ENCODE data around the gene NACC1. TPM values are rescaled to one million over a fixed set of nuclear protein-coding genes. Genes with fewer than 3 reads are reported as not detected.

The NACC1 gene
- polyA plus RNA-seq, 6 donors from 2014 or later: 0.47 to 1.4 (median 0.67) TPM

- H3K27me3 Mint-ChIP-seq: no peaks in the 10 kb centered on the region
- ATAC-seq (ENCODE audit: low read depth in 2 of 2) (no peak), DNase-seq (peak; percentile 81)
- peaks cover 39 to 59% (median 46%) of the 10 kb centered on the region in 3 donors for H3K4me1 Mint-ChIP-seq
- H3K36me3 Mint-ChIP-seq: peaks cover 9% of the 10 kb centered on the region in 2 donors
- H3K4me3 Mint-ChIP-seq: peak overlapping the region; percentile 89 to 98 (median 97)
- no peaks in the 10 kb centered on the region for H3K9me3 Mint-ChIP-seq
- H3K27ac Mint-ChIP-seq: peak overlapping the region; percentile 91 to 99 (median 98)
Measured at GRCh38 chr19:13099073-13099999, 18.7 kb upstream of the NACC1 start.

- DNase-seq (no peak), ATAC-seq (ENCODE audit: low read depth in 2 of 2) (no peak)
- H3K4me3 Mint-ChIP-seq: peak overlapping the region; percentile 88 to 98 (median 92)
- H3K27me3 Mint-ChIP-seq: no peaks in the 10 kb centered on the region
- H3K9me3 Mint-ChIP-seq: no peaks in the 10 kb centered on the region
- peaks cover 36 to 57% (median 45%) of the 10 kb centered on the region in 3 donors for H3K4me1 Mint-ChIP-seq
- peaks cover 9% of the 10 kb centered on the region in 2 donors for H3K36me3 Mint-ChIP-seq
- peak overlapping the region; percentile 91 to 98 (median 96) for H3K27ac Mint-ChIP-seq
Measured at GRCh38 chr19:13100031-13100588, 18.0 kb upstream of the NACC1 start.

- H3K36me3 Mint-ChIP-seq: peaks cover 9% of the 10 kb centered on the region in 2 donors
- ATAC-seq (ENCODE audit: low read depth in 2 of 2) (no peak), DNase-seq (no peak)
- peak overlapping the region; percentile 89 to 99 (median 97) for H3K4me3 Mint-ChIP-seq
- peaks cover 41 to 60% (median 41%) of the 10 kb centered on the region in 3 donors for H3K4me1 Mint-ChIP-seq
- H3K9me3 Mint-ChIP-seq: no peaks in the 10 kb centered on the region
- peak overlapping the region; percentile 91 to 100 (median 94) for H3K27ac Mint-ChIP-seq
- H3K27me3 Mint-ChIP-seq: no peaks in the 10 kb centered on the region
Measured at GRCh38 chr19:13100841-13101589, 17.0 kb upstream of the NACC1 start.

- no peaks in the 10 kb centered on the region for H3K27me3 Mint-ChIP-seq
- no peak for ATAC-seq (ENCODE audit: low read depth in 2 of 2)
- H3K4me1 Mint-ChIP-seq: peaks cover 38 to 60% (median 46%) of the 10 kb centered on the region in 3 donors
- H3K27ac Mint-ChIP-seq: peak overlapping the region; percentile 91 to 100 (median 94)
- H3K9me3 Mint-ChIP-seq: no peaks in the 10 kb centered on the region
- H3K4me3 Mint-ChIP-seq: peak overlapping the region; percentile 89 to 99 (median 97)
- DNase-seq: no peak
- H3K36me3 Mint-ChIP-seq: peaks cover 9% of the 10 kb centered on the region in 2 donors
Measured at GRCh38 chr19:13101590-13102415, 16.3 kb upstream of the NACC1 start.

- no peaks in the 10 kb centered on the region for H3K27me3 Mint-ChIP-seq
- H3K27ac Mint-ChIP-seq: peak overlapping the region; percentile 91 to 100 (median 94)
- H3K4me1 Mint-ChIP-seq: peaks cover 38 to 60% (median 47%) of the 10 kb centered on the region in 3 donors
- peaks cover 6 to 9% of the 10 kb centered on the region in 2 donors for H3K36me3 Mint-ChIP-seq
- H3K4me3 Mint-ChIP-seq: peak overlapping the region; percentile 89 to 99 (median 97)
- DNase-seq (no peak), ATAC-seq (ENCODE audit: low read depth in 2 of 2) (no peak)
- no peaks in the 10 kb centered on the region for H3K9me3 Mint-ChIP-seq
Measured at GRCh38 chr19:13102416-13102665, 15.7 kb upstream of the NACC1 start.

GRCh38 chr19:13102666-13103580 lies 15.1 kb upstream of the NACC1 start, which contains the start of gene LYL1:
LYL1 (minus strand) TSS chr19:13102858; CDS start chr19:13101171, 1,687 bp downstream.
- DNase-seq (peak; percentile 95), ATAC-seq (ENCODE audit: low read depth in 2 of 2) (peak; percentile 57 to 62)
- Mint-ChIP-seq H3K27me3 (no peaks in the 10 kb centered on the region), H3K27ac (peak within 1 kb of the TSS; percentile 91 to 100 (median 100)), H3K36me3 (peaks cover 6 to 9% of the 10 kb centered on the region in 2 donors), H3K4me3 (peak within 1 kb of the TSS; percentile 89 to 99 (median 97)), H3K9me3 (no peaks in the 10 kb centered on the region), H3K4me1 (peaks cover 38 to 57% (median 51%) of the 10 kb centered on the region in 3 donors)

- DNase-seq: no peak
- H3K4me1 Mint-ChIP-seq: peaks cover 32 to 51% (median 49%) of the 10 kb centered on the region in 3 donors
Measured at GRCh38 chr19:13103581-13104359, 14.3 kb upstream of the NACC1 start.

GRCh38 chr19:13104360-13104847 lies 13.7 kb upstream of the NACC1 start:
- Mint-ChIP-seq H3K4me3 (peak overlapping the region; percentile 89 to 99 (median 97)), H3K4me1 (peaks cover 28 to 51% (median 42%) of the 10 kb centered on the region in 3 donors), H3K27me3 (no peaks in the 10 kb centered on the region), H3K36me3 (peaks cover 6 to 9% of the 10 kb centered on the region in 2 donors), H3K27ac (peak overlapping the region; percentile 91 to 100 (median 100)), H3K9me3 (no peaks in the 10 kb centered on the region)
- peak; percentile 69 to 71 for ATAC-seq (ENCODE audit: low read depth in 2 of 2)
- DNase-seq: peak; percentile 99

More at GRCh38 chr19:13103581-13104359, 14.3 kb upstream of the NACC1 start:
- Mint-ChIP-seq H3K27me3 (no peaks in the 10 kb centered on the region), H3K9me3 (no peaks in the 10 kb centered on the region), H3K27ac (peak overlapping the region; percentile 91 to 100 (median 100)), H3K36me3 (peaks cover 6 to 9% of the 10 kb centered on the region in 2 donors), H3K4me3 (peak overlapping the region; percentile 89 to 99 (median 97))
- peak; percentile 2 to 5 for ATAC-seq (ENCODE audit: low read depth in 2 of 2)

- H3K4me3 Mint-ChIP-seq: peak overlapping the region; percentile 89 to 99 (median 97)
- peaks cover 24 to 48% (median 36%) of the 10 kb centered on the region in 3 donors for H3K4me1 Mint-ChIP-seq
- peak overlapping the region; percentile 91 to 100 (median 100) for H3K27ac Mint-ChIP-seq
- ATAC-seq (ENCODE audit: low read depth in 2 of 2): peak; percentile 1 to 2
- no peak for DNase-seq
- no peaks in the 10 kb centered on the region for H3K27me3 Mint-ChIP-seq
- H3K9me3 Mint-ChIP-seq: no peaks in the 10 kb centered on the region
- peaks cover 3 to 4% of the 10 kb centered on the region in 2 donors for H3K36me3 Mint-ChIP-seq
Measured at GRCh38 chr19:13104848-13105711, 13.0 kb upstream of the NACC1 start.

GRCh38 chr19:13109361-13110098 lies 8.5 kb upstream of the NACC1 start:
- no peak for DNase-seq
- Mint-ChIP-seq H3K27me3 (no peaks in the 10 kb centered on the region), H3K9me3 (no peaks in the 10 kb centered on the region), H3K4me3 (no peak overlapping the region), H3K36me3 (no peaks in the 10 kb centered on the region), H3K4me1 (peaks cover 3 to 31% (median 14%) of the 10 kb centered on the region in 3 donors), H3K27ac (no peak overlapping the region)
- no peak for ATAC-seq (ENCODE audit: low read depth in 2 of 2)
